ENCODE measurements around the gene TGIF2. TPM values are rescaled to one million over a fixed set of nuclear protein-coding genes. Genes with fewer than 3 reads are reported as not detected.

Gene TGIF2
- total and polyA plus RNA-seq, 2 donors (not counting 3 experiments of a cell fraction or from before 2014, with no cell fraction given): 18.9 to 21.0 TPM

- H3K79me2 ChIP-seq (ENCODE audit: control insufficient read depth, insufficient read depth, low read length): peaks cover 28% of the 10 kb centered on the region
- peaks cover 19% of the 10 kb centered on the region for H3K4me1 ChIP-seq (ENCODE audit: control insufficient read depth, extremely low read depth, insufficient read depth, low read length)
- peak overlapping the region; percentile 44 for H3K27ac ChIP-seq (ENCODE audit: insufficient read depth, low read depth, low read length)
- H3K36me3 ChIP-seq (ENCODE audit: control insufficient read depth in 2 of 2, extremely low read depth in 1 of 2, insufficient read depth in 2 of 2, low read length in 2 of 2): peaks cover 11 to 16% of the 10 kb centered on the region in 2 experiments
- dilution Hi-C loops (cut with MboI; ENCODE audit: extremely low pct_ligation_motif_present, low sequenced_read_pairs): no loop called here
- peak overlapping the region; percentile 43 to 96 (median 91) for H3K4me3 ChIP-seq (replicated peaks in 1 of 3; ENCODE audit: insufficient read depth in 1 of 3, low read depth in 1 of 3, low read length in 3 of 3)
- no peaks in the 10 kb centered on the region for H3K27me3 ChIP-seq (ENCODE audit: control insufficient read depth in 2 of 2, insufficient read depth in 2 of 2, low read length in 2 of 2)
- peak overlapping the region; percentile 93 for H3K4me2 ChIP-seq (ENCODE audit: insufficient read depth, low read length)
- H3K9me3 ChIP-seq (replicated peaks; ENCODE audit: control insufficient read depth, insufficient read depth, low read length): no peaks in the 10 kb centered on the region
- intact Hi-C loops (cut with micrococcal nuclease): loop anchor here (5.0 kb wide), 1 partner anchor 144 kb away; no protein-coding TSS in a partner anchor
- TF ChIP-seq, protein P1, sequence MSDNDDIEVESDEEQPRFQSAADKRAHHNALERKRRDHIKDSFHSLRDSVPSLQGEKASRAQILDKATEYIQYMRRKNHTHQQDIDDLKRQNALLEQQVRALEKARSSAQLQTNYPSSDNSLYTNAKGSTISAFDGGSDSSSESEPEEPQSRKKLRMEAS (IDR thresholded peaks at IDR 0.05; ENCODE audit: insufficient read depth, insufficient read length): no peak
- no peak for TF ChIP-seq FOS (IDR thresholded peaks at IDR 0.05; ENCODE audit: borderline replicate concordance, insufficient read depth, low read length)
- TF ChIP-seq, protein P2, sequence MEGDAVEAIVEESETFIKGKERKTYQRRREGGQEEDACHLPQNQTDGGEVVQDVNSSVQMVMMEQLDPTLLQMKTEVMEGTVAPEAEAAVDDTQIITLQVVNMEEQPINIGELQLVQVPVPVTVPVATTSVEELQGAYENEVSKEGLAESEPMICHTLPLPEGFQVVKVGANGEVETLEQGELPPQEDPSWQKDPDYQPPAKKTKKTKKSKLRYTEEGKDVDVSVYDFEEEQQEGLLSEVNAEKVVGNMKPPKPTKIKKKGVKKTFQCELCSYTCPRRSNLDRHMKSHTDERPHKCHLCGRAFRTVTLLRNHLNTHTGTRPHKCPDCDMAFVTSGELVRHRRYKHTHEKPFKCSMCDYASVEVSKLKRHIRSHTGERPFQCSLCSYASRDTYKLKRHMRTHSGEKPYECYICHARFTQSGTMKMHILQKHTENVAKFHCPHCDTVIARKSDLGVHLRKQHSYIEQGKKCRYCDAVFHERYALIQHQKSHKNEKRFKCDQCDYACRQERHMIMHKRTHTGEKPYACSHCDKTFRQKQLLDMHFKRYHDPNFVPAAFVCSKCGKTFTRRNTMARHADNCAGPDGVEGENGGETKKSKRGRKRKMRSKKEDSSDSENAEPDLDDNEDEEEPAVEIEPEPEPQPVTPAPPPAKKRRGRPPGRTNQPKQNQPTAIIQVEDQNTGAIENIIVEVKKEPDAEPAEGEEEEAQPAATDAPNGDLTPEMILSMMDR (IDR thresholded peaks at IDR 0.05; ENCODE audit: extremely low read depth in 1 of 2, insufficient read depth in 1 of 2, low read depth in 1 of 2, low read length in 2 of 2): no peak
- CTCF ChIA-PET: interaction anchor here (0.7 to 3.6 kb wide), 29 partner anchors 8 to 313 kb away, joined by 3 to 23 read pairs (median 5); partner anchors contain the start of genes DSN1, NDRG3 and TGIF2
- H4K20me1 ChIP-seq (replicated peaks; ENCODE audit: control insufficient read depth, extremely low read depth, insufficient read depth, low read length): no peaks in the 10 kb centered on the region
- no peaks in the 10 kb centered on the region for H3K9me1 ChIP-seq (replicated peaks; ENCODE audit: control insufficient read depth, extremely low read depth, insufficient read depth, low read length)
- H2AFZ ChIP-seq (ENCODE audit: low read depth, low read length): peak overlapping the region; percentile 37
- POLR2A ChIA-PET: interaction anchor here (1.0 to 1.6 kb wide), 2 partner anchors 31 to 168 kb away, joined by 3 to 6 read pairs; partner anchors contain the start of gene DSN1
- FAIRE-seq (peak; percentile 67), DNase-seq (ENCODE audit: low read depth, low spot score) (peak; percentile 23)
- H3K9ac ChIP-seq (replicated peaks; ENCODE audit: extremely low read depth, insufficient read depth, low read length): peak overlapping the region; percentile 70
- TSS peak; percentile 26 for BruUV-seq (replicated peaks)
Measured at GRCh38 chr20:36606158-36607066, 33.0 kb downstream of the TGIF2 start.
